Vein endothelial cell (primary cell): ENCODE results near the gene SLC32A1. TPM values are rescaled to one million over a fixed set of nuclear protein-coding genes. Genes with fewer than 3 reads are reported as not detected.

Source experiments
- small RNA-seq: library from RNA; depleted of rRNA; stranded (forward); fragments of <200 nt; gene quantifications from one replicate; pipeline ENCODE3, GENCODE V24; 2012
- total RNA-seq: library from RNA; depleted of rRNA; stranded (reverse); fragments of >200 nt; gene quantifications from 2 replicates; pipeline ENCODE4 v1.2.3, GENCODE V29; 2012

SLC32A1 gene, protein sequence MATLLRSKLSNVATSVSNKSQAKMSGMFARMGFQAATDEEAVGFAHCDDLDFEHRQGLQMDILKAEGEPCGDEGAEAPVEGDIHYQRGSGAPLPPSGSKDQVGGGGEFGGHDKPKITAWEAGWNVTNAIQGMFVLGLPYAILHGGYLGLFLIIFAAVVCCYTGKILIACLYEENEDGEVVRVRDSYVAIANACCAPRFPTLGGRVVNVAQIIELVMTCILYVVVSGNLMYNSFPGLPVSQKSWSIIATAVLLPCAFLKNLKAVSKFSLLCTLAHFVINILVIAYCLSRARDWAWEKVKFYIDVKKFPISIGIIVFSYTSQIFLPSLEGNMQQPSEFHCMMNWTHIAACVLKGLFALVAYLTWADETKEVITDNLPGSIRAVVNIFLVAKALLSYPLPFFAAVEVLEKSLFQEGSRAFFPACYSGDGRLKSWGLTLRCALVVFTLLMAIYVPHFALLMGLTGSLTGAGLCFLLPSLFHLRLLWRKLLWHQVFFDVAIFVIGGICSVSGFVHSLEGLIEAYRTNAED
- total RNA-seq, result not detected in 2 replicates

DNA sequence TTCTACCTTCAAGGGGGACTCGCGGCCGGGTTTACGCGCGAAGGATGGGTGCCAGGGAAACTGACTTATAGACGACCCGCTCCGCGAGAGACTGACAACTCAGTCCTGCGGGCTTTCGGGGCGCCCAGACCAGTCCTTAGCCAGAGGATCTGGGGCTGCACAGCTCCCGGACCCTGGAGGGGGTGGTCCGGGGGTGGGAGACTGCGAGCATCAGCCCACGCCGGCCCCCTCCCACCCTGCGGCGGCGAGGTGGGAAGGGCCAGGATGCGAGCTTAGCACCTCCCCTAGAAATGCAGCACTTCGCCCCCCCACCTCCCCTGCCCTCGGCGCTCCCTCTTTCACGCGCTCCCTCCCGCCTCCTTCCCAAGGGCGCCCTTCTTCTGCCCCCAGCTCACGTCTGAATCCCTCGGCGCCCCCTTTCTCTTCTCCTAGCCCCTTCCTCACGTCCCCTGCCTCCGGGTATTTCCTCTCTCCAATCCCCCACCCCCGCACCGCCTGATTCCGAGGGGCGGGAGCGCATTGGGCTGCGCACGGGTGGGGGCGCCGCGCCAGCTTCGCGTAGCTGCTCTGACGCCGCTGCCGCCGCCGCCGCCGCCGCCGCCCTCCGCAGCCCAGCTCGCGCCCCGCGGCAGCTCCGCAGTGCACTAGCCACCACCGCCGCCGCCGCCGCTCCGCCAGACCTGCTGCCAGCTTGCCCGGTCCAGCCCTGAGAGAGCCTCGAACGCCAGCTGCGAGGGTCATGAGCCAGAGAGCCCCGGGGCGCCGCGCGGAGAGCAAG, at the start of gene SLC32A1:
TSS of gene SLC32A1 (plus strand) at position 639 of the 778 bp plus-strand sequence. CDS start 239 bp downstream, outside the sequence.

DNA sequence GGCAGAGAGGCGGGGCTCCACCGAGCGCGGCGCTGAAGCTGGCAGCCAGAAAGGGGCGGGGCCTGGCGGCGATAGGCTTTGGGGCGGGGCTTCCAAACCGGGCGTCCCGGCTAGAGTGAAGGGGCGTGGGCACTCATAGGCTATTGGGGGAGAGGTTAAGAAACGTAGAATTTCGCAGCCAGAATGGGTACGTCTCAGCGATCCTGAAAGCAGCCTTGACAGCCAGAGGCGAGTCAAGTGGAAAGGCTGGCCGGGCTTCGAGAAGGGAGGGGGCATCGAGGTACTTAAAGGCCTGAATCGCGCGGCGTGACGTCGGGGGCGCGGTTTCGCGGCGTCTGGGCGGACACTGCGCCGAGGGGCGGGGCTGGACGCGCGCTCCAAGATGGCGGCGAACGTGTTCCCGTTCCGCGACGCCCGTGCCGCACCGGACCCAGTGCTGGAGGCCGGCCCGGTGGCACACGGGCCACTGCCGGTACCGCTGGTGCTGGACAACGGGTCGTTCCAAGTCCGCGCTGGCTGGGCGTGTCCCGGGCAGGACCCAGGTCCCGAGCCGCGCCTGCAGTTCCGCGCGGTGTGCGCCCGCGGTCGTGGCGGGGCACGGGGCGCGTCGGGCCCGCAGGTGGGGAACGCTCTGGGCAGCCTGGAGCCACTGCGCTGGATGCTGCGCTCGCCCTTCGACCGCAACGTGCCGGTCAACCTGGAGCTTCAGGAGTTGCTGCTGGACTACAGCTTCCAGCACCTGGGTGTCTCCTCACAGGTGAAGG, 24.0 kb downstream of the SLC32A1 start, which contains the start of gene ACTR5:
TSS of gene ACTR5 (plus strand) at position 364 of the 764 bp plus-strand sequence. CDS start at position 383, 19 bp downstream.

Small RNA genes within 50 kb of the gene (small RNA-seq; reads per million reads assigned to genes)
- not detected for gene RF00017

Other genes with a start within 250 kb of the SLC32A1 start
- gene ADIG, start 143.3 kb upstream of the SLC32A1 start, total RNA-seq, result not detected in 2 replicates
- under 0.01 and 0.10 TPM in 2 replicates for gene ARHGAP40, start 122.7 kb upstream of the SLC32A1 start, total RNA-seq
- 8.5 and 9.7 TPM in 2 replicates for gene ACTR5, start 24.0 kb downstream of the SLC32A1 start, total RNA-seq
- 169 and 210 TPM in 2 replicates for gene PPP1R16B, start 81.2 kb downstream of the SLC32A1 start, total RNA-seq
- gene FAM83D, start 201.9 kb downstream of the SLC32A1 start, total RNA-seq, result 16.0 and 25.8 TPM in 2 replicates
- gene DHX35, start 237.9 kb downstream of the SLC32A1 start, total RNA-seq, result 11.4 and 12.0 TPM in 2 replicates